Measurements from ENCODE around the gene RHEX.

GRCh38 chr1:206079135-206079534 is 26.2 kb downstream of the RHEX start:
- TF ChIP-seq CTCF (conservative IDR thresholded peaks at IDR 0.05 in 1 of 2, IDR thresholded peaks at IDR 0.05 in 1 of 2; ENCODE audit: extremely low read depth in 1 of 2, insufficient read depth in 1 of 2, low read depth in 1 of 2, low read length in 2 of 2), result no peak
- TF ChIP-seq EZH2 (IDR thresholded peaks at IDR 0.05; ENCODE audit: borderline replicate concordance, low read length), result no peak

All from mammary epithelial cell (primary cell).